Upper lobe of left lung (tissue), 6 donors: ENCODE results near the gene PNMT. TPM values are rescaled to one million over a fixed set of nuclear protein-coding genes. Genes with fewer than 3 reads are reported as not detected.

Experiments used
- ATAC-seq, 2 donors: fragments of 200-7000 bp; cut with Tn5 transposase; one replicate each; pipeline ENCODE4 v1.9.1; 2022; ENCODE audit warnings: mild to moderate bottlenecking in 2 of 2, moderate library complexity in 2 of 2; ENCODE audit not compliant: low FRiP score in 2 of 2
- DNase-seq, 2 donors: peaks; one replicate each; pipeline ENCODE4 v3.0.0-alpha.2; 2019 to 2020
- H3K27ac ChIP-seq, 4 donors: fragments of 200-600 bp; sonication (generic); one replicate each; pipeline ENCODE4 v1.5.1; 2016 to 2019
- H3K27me3 ChIP-seq, 4 donors: fragments of 200-600 bp; sonication (generic); one replicate each; pipeline ENCODE4 v1.5.1; 2017 to 2019
- H3K36me3 ChIP-seq, 4 donors: fragments of 200-600 bp; sonication (generic); one replicate each; pipeline ENCODE4 v1.5.1; 2016 to 2019
- H3K4me1 ChIP-seq, 4 donors: fragments of 200-600 bp; sonication (generic); one replicate each; pipeline ENCODE4 v1.5.1; 2018 to 2019
- H3K4me3 ChIP-seq, 4 donors: fragments of 200-600 bp; sonication (generic); one replicate each; pipeline ENCODE4 v1.5.1; 2017 to 2019; ENCODE audit warnings: mild to moderate bottlenecking in 2 of 4, moderate library complexity in 1 of 4
- H3K9me3 ChIP-seq, 4 donors: fragments of 200-600 bp; sonication (generic); one replicate each; pipeline ENCODE4 v1.5.1; 2018 to 2019
- CTCF ChIP-seq, 6 experiments: fragments of 450-650 bp in 4 of 6; fragments of 200-600 bp in 2 of 6; sonication (generic) in 2 of 6; IDR thresholded peaks; one replicate each; pipeline ENCODE4 v1.5.1; 2016 to 2019; ENCODE audit warnings: antibody characterized with exemption in 6 of 6
- EP300 ChIP-seq, 4 donors: sonication (generic); formaldehyde crosslinking; IDR thresholded peaks; one replicate each; pipeline ENCODE4 v1.5.1; 2017; ENCODE audit warnings: antibody characterized with exemption in 4 of 4, control low read depth in 2 of 4
- POLR2A ChIP-seq, 4 donors: fragments of 450-650 bp; IDR thresholded peaks; one replicate each; pipeline ENCODE4 v1.5.1; 2016 to 2017; ENCODE audit warnings: antibody characterized with exemption in 4 of 4, mild to moderate bottlenecking in 2 of 4
- POLR2AphosphoS5 ChIP-seq, 2 donors: sonication (generic); formaldehyde crosslinking; IDR thresholded peaks; one replicate each; pipeline ENCODE4 v1.5.1; 2017; ENCODE audit warnings: antibody characterized with exemption in 2 of 2
- WGBS, 2 donors: methylation state at CpG; one replicate each; pipeline ENCODE4 v1.1.5; 2017 to 2018; 5-methylcytosine and 5-hydroxymethylcytosine counted together
- total RNA-seq, 6 donors: library from RNA; depleted of rRNA in 4 of 6; stranded (reverse); fragments of >200 nt in 4 of 6; gene quantifications; one replicate each; pipeline versions ENCODE4 v1.1.0 to v1.2.1, GENCODE V29; 2016 to 2021
- donor health status: DM: no; HTN: no; CAD: no; lungs with moderate emphysema.
- donor health status: DM: no; HTN: yes; CAD: no; lungs with severe emphysema.

Gene PNMT
- total RNA-seq, 6 donors from 2014 or later, result 3.1 to 21.3 (median 7.0) TPM

- peak within 1 kb of the TSS; percentile 67 to 91 (median 88) for H3K27ac ChIP-seq
- peaks cover 88 to 92% (median 89%) of the 10 kb centered on the region in 4 donors for H3K4me1 ChIP-seq
- H3K27me3 ChIP-seq, result peaks cover 0 to 24% (median 11%) of the 10 kb centered on the region in 4 donors
- no peak for DNase-seq
- ATAC-seq, result no peak
- no peak for TF ChIP-seq CTCF (IDR thresholded peaks at IDR 0.05)
- no peak for TF ChIP-seq EP300 (IDR thresholded peaks at IDR 0.05)
- TF ChIP-seq POLR2AphosphoS5 (IDR thresholded peaks at IDR 0.05), result no peak
- TF ChIP-seq POLR2A (IDR thresholded peaks at IDR 0.05), result no peak
- peaks cover 5 to 30% (median 21%) of the 10 kb centered on the region in 4 donors for H3K36me3 ChIP-seq
- 55 to 57% methylated on average over 10 to 15 of the region's 15 CpGs for WGBS, 2 donors
- H3K9me3 ChIP-seq, result no peaks in the 10 kb centered on the region
- H3K4me3 ChIP-seq, result no peak within 1 kb of the TSS
Measured at GRCh38 chr17:39664581-39665561, 3.4 kb upstream of the PNMT start, which contains the start of gene TCAP. TSS of gene TCAP (plus strand) at chr17:39665349. CDS start at chr17:39665360, 11 bp downstream.

- ATAC-seq (no peak), DNase-seq (peak in 1 of 2 donors; percentile 72)
- TF ChIP-seq POLR2A (IDR thresholded peaks at IDR 0.05), result no peak
- peak in 1 of 2 donors; percentile 29 for TF ChIP-seq POLR2AphosphoS5 (IDR thresholded peaks at IDR 0.05)
- TF ChIP-seq EP300 (IDR thresholded peaks at IDR 0.05), result no peak
- peak in 2 of 6 experiments; percentile 6 to 17 for TF ChIP-seq CTCF (IDR thresholded peaks at IDR 0.05)
- peaks cover under 1 to 21% (median 14%) of the 10 kb centered on the region in 4 donors for H3K36me3 ChIP-seq
- H3K9me3 ChIP-seq, result no peaks in the 10 kb centered on the region
- H3K27me3 ChIP-seq, result peaks cover 0 to 26% (median 11%) of the 10 kb centered on the region in 4 donors
- peak overlapping the region; percentile 67 to 91 (median 88) for H3K27ac ChIP-seq
- H3K4me3 ChIP-seq, result no peak overlapping the region
- H3K4me1 ChIP-seq, result peaks cover 80 to 83% (median 81%) of the 10 kb centered on the region in 4 donors
- WGBS, 2 donors, result 61 to 93% methylated on average over 5 to 10 of the region's 17 CpGs
Measured at GRCh38 chr17:39665642-39666224, 2.5 kb upstream of the PNMT start.

GRCh38 chr17:39666231-39666600, 2.0 kb upstream of the PNMT start:
- TF ChIP-seq POLR2A (IDR thresholded peaks at IDR 0.05) (no peak), CTCF (IDR thresholded peaks at IDR 0.05) (no peak), POLR2AphosphoS5 (IDR thresholded peaks at IDR 0.05) (no peak), EP300 (IDR thresholded peaks at IDR 0.05) (no peak)
- ATAC-seq (no peak), DNase-seq (no peak)
- Histone ChIP-seq H3K27me3 (peaks cover 0 to 26% (median 11%) of the 10 kb centered on the region in 4 donors), H3K4me1 (peaks cover 77 to 78% (median 77%) of the 10 kb centered on the region in 4 donors), H3K36me3 (peaks cover 0 to 17% (median 11%) of the 10 kb centered on the region in 4 donors), H3K4me3 (no peak overlapping the region), H3K27ac (peak overlapping the region; percentile 67 to 91 (median 88)), H3K9me3 (no peaks in the 10 kb centered on the region)
- WGBS, 2 donors, result 44 to 62% methylated on average over 2 of the region's 2 CpGs

GRCh38 chr17:39666601-39667261, 1.5 kb upstream of the PNMT start:
- TF ChIP-seq EP300 (IDR thresholded peaks at IDR 0.05) (peak in 1 of 4 donors; percentile 1), CTCF (IDR thresholded peaks at IDR 0.05) (no peak)
- peaks cover 0 to 14% (median 7%) of the 10 kb centered on the region in 4 donors for H3K36me3 ChIP-seq
- 61% methylated on average over 9 of the region's 11 CpGs; no CpG with 5 or more reads in 1 of the 2 donors for WGBS, 2 donors
- H3K4me1 ChIP-seq, result peaks cover 72 to 78% (median 75%) of the 10 kb centered on the region in 4 donors
- no peak for DNase-seq
- no peaks in the 10 kb centered on the region for H3K9me3 ChIP-seq
- ATAC-seq, result no peak
- H3K4me3 ChIP-seq, result peak overlapping the region in 2 of 4 donors; percentile 55 to 58
- H3K27ac ChIP-seq, result peak overlapping the region; percentile 67 to 91 (median 88)
- H3K27me3 ChIP-seq, result peaks cover 0 to 26% (median 11%) of the 10 kb centered on the region in 4 donors
